Esophagus muscularis mucosa (tissue), 2 donors: ENCODE data around the gene IL12RB1.

ENCODE experiments used
- EP300 ChIP-seq: sonication (generic); formaldehyde crosslinking; IDR thresholded peaks from one replicate; pipeline ENCODE4 v1.6.1; 2017; ENCODE audit warnings: antibody characterized with exemption
- POLR2A ChIP-seq: fragments of 450-650 bp; IDR thresholded peaks from one replicate; pipeline ENCODE4 v1.6.1; 2017; ENCODE audit warnings: antibody characterized with exemption, moderate library complexity, mild to moderate bottlenecking, low read depth

- no peak for TF ChIP-seq EP300
- no peak for TF ChIP-seq POLR2A
Measured at GRCh38 chr19:18118420-18119012, 31.8 kb upstream of the IL12RB1 start.
